GM19467 (cell line): Measurements from ENCODE around the gene ANKRD34A.

Source experiments
- ATAC-seq: cut with Tn5 transposase; IDR thresholded peaks from one replicate; pipeline ENCODE4 v1.9.1; 2021; ENCODE audit warnings: mild to moderate bottlenecking, moderate library complexity; ENCODE audit not compliant: unreplicated experiment

The ANKRD34A gene

DNA sequence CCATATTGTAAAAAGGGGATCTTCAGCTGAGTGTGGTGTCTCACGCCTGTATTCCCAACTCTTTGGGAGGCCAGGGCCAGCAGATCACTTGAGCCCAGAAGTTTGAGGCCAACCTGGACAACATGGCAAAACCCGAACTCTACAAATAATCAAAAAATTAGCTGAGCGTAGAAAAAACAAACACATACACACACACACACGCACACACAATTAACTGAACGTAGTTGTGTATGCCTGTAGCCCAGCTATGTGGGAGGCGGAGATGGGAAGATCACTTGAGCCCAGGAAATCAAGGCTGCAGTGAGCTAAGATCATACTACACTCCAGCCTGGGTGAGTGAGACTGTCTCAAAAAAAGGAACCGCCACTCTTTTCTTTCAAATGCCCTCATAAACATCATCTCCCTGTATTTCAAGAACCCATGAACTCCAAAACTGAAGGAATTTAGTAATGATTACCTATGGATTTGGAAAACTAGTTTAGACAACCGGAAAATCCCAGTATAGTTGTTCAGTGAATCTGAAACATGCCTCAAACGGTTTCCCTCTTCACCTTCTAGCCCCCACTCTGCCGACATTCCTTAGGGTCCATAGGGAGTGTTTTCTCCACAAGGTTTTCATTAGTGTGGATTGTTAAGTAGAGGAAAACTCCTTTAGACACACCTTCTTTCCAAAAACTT is 27.5 kb upstream of the ANKRD34A start:
- ATAC-seq, result no peak

DNA sequence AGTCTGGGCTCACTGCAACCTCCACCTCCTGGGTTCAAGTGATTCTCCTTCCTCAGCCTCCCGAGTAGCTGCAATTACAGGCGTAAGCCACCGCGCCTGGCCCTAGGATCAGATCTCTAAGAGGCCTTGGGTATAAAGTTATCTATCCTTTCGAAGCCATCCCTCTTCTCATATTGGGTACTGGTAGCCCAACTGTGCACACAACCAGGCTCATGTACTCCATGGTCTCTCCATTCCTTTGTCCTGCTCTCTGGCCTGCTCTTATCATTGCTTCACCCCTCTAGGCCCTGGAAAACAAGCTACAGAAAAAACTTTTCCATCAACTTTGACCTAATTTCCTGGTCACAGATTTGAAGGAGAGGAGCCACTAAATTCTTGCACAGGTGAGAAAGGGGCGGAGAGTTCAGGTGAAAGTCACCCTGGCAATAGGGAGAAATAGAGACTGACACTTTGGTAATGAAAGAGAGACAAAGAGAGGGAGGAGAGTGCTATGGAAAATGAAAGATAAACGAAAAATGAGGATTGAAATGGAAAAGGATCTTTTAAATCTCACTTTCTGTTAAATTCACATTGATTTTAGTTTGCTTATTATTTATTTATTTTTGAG is 26.0 kb upstream of the ANKRD34A start:
- no peak for ATAC-seq

- ATAC-seq, result no peak
These were observed 24.4 kb upstream of the ANKRD34A start for GRCh38 chr1:145988773-145989172.

DNA sequence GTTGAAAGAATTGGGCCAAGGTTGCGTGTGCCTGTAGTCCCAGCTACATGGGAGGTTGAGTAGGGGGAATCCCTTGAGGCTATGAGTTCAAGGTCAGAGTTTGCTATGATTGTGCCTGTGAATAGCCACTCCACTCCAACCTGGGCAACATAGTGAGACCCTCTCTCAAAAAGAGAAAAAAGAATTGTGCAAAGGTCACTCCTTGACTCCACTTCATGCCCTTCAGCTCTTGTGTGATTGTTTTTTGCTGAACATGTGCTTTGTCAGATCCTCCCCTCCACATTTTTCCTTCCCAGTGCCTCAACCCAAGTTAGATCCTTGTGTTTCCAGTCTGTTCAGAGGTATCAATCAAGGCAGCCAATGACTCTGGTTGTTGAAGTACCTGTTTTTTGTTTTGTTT is 23.6 kb upstream of the ANKRD34A start:
- ATAC-seq, result no peak

GRCh38 chr1:145986551-145986950 is 22.2 kb upstream of the ANKRD34A start:
- ATAC-seq, result no peak

- no peak for ATAC-seq
These were observed 21.4 kb upstream of the ANKRD34A start for GRCh38 chr1:145985502-145986439.

- ATAC-seq, result no peak
These were observed 20.7 kb upstream of the ANKRD34A start for GRCh38 chr1:145985129-145985501.

DNA sequence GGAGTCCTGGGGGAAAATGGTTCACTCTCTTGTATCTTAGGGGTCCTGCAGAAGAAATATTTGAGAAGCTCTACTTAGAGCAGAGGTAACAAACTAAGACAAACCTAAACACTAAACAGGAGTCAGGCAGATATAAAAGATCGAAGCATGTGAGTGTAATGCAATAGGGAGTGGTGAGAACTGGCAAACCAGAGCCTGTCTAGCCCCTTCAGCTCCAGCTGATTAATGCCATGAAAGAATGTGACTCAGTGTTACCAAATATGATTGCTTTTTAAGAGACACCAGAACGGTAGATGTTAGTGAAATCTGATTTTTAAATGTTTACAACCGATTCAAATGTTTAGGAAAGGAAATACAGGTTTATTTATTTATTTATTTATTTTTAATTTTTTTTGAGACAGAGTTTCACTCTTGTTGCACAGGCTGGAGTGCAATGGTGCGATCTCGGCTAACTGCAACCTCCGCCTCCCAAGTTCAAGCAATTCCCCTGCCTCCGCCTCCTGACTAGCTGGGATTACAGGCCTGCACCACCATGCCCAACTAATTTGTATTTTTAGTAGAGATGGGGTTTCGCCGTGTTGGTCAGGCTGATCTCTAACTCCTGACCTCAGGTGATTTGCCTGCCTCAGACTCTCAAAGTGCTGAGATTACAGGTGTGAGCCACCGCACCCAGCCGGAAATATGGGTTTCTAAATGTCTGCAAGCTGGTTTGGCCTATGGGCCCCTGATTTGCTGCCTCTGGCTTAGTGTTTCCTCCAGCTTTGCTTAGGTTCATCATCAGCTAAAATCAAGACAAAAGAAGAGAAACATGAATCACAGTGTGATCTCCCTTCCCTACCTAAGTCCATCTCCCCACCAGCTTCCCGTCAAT is 19.8 kb upstream of the ANKRD34A start:
- ATAC-seq, result no peak

DNA sequence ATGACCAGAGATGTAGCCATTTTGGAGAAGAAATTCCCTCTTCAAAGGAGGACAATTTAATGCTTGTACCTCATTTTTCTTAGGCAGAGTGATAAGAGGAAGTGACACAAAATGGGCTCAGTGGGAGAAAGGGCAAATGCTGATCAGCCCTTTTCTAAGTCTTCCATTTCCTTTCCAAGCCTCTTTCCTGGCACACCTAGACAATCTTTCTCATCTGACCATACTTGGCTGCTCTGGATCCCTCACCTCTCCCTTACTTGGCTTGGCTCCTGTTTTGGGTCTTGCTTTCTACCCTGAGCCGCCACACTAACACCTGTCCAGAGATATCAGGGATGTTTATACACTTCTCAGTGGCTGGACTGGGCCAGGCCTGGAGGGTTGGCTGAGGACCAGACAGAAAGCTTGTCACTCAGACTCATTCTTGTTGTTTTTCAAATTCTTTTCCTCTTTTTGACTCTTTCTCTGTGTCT is 18.9 kb upstream of the ANKRD34A start:
- no peak for ATAC-seq

DNA sequence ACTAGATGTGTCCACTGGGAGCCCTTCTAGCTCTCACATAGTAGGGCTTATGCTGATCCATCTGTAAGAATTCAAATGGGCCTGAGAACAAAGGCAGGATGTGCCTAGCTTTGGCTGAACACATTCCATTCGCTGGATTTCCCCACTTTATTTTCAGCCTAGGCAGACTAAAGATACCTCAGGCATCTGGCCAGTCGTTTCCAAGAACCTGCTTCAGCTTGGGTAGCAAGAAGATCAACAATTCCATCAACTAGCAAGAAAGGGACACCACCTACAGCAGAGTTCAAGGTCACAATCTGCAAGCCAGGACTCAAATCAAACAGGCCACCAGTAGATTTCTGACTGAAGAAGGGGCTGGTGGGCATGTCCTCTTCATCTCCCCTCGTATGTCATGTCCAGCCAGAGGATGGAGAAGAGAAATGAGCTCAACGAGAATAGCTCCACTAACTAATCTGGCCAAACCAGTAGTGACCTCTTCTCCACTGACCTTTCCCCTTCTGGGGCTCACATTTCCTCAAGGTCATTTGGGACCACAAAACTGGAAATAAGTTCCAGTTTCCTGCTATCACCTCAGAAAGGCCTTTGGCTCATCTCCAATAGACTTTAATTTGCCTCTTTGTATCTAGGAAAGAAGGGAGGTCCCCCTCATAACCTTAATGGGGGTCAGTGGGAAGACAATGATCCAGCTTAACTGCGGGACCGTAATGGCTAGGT is 17.8 kb upstream of the ANKRD34A start:
- ATAC-seq, result no peak

DNA sequence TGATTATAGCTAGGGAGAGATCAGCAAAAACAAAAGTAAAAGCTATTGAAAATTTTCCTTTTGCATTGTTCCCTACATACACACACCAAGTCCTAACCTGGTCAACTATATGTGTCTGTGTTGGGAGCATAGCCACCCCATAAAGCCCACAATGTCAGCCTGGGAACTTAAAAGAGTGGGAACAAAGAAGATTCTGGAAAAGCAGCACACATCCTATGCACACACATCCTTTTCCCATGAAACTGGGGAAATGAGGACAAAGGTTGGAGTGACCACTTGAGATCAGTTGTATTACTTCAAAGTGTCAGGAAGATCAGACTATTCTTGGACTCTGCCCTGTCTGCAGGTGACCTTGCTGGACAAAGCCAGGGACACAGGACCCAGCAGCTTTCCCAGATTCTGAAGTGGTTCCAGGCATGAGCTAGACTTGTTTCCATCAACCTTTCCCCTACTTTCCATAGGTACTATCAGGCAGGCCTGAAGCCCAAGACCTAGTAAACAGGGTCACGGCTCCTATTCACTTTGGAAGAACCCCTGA is 16.2 kb upstream of the ANKRD34A start:
- ATAC-seq, result no peak

GRCh38 chr1:145979746-145980456 is 15.5 kb upstream of the ANKRD34A start:
- ATAC-seq, result peak; percentile 8

- ATAC-seq, result peak; percentile 91
These were observed 14.7 kb upstream of the ANKRD34A start for GRCh38 chr1:145978854-145979745.

- no peak for ATAC-seq
These were observed 14.1 kb upstream of the ANKRD34A start for GRCh38 chr1:145978471-145978853.

GRCh38 chr1:145977486-145978470 is 13.4 kb upstream of the ANKRD34A start:
- ATAC-seq, result no peak

DNA sequence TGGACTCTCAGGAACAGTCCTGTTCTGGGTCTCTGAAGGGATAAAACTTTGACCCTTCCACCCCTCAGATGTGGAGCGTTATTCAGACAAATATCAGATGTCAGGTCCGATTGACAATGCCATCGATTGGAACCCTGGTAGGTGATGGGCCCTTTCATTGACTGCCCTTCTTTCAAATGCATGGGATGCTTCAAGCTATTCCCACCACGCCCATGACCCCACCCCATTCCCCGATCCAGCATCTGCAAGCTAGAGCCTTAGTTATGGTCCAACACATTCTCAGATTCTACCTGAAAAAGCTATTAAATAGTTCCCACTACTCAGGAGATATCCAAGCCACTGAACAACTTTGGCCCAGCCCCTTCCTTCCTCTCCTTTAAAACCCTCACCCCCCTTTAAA is 12.6 kb upstream of the ANKRD34A start:
- no peak for ATAC-seq

DNA sequence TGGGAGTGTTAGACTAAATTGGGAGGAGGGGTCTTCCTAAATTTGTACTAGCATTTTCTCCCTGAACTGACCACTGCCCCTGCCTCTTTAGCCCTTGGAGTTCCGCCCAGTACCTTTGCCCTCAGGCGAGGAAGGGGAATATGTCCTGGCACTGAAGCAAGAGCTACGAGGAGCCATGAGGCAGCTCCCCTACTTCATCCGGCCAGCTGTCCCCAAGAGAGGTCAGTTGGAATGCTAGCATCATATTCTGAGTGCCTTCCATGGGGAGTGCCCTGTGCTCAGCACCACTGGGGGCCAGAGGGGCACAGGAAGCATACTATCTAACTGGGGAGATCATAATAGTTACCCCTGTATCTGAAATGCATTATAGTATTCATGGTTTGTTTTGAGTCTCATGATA is 10.8 kb upstream of the ANKRD34A start:
- ATAC-seq, result no peak
